Measurements from ENCODE around the gene THSD7A. TPM values are rescaled to one million over a fixed set of nuclear protein-coding genes. Genes with fewer than 3 reads are reported as not detected.

THSD7A gene
- total RNA-seq, 1 experiment from 2014 or later: 0.64 TPM

DNA sequence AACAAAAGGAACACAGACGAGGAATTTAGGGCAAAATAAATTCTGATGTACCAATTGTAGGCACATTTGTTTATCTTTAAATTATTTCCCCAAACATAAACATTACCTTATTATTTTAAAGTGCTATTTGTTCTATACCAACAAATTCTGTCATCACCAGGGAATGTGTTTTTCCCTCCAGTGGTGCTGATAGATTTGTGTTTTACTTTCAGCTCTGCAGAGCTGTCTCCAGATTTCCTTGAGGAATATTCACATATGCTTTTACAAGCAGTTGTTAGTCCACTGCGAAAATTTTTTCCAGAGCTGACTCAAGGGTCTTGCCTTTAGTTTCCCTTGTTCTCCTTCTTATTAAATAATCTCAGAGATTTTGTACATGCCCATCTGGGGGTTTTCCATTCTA, 495.6 kb downstream of the THSD7A start:
- intact Hi-C loops (cut with micrococcal nuclease; ENCODE audit: unreplicated experiment): no loop called here
- POLR2A ChIA-PET (ENCODE audit: low non-redundant PET): no interaction called here
- BruUV-seq (replicated peaks): no TSS peak

DNA sequence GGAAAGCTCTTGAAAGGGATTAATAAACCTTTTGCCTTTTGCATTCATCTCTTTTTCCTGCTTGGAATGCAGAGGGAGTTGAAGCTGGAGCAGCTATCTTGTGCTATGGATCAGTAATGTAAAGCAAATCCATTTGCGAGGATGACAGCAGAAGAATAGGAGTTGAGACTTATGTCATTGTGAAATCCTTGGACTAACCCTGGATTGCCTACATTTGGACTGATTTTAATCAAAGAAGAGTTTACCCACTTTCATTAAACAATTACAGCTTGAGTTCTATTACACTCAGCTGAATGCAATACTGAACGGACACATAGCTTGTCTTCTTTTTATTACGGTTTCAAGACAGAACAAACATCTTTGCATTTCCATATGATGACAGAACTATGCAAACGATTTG, 496.1 kb downstream of the THSD7A start:
- no peaks in the 10 kb centered on the region for H3K9me3 ChIP-seq (ENCODE audit: low read depth, low read length, poor library complexity, severe bottlenecking)
- H3K4me1 ChIP-seq (ENCODE audit: insufficient read depth, low read length, poor library complexity, severe bottlenecking): no peaks in the 10 kb centered on the region
- no peaks in the 10 kb centered on the region for H3K27me3 ChIP-seq (replicated peaks; ENCODE audit: insufficient read depth, low read depth, low read length, poor library complexity)
- no peak for TF ChIP-seq CTCF (conservative IDR thresholded peaks at IDR 0.05; ENCODE audit: low read depth, low read length)
- TF ChIP-seq EZH2 (IDR thresholded peaks at IDR 0.05; ENCODE audit: borderline replicate concordance, low read depth, low read length, poor library complexity, severe bottlenecking): no peak
- no peak for DNase-seq (ENCODE audit: low spot score)
- no TSS peak for BruUV-seq (replicated peaks)
- H3K4me3 ChIP-seq (ENCODE audit: low read depth, low read length, poor library complexity, severe bottlenecking): no peak overlapping the region
- intact Hi-C loops (cut with micrococcal nuclease; ENCODE audit: unreplicated experiment): no loop called here
- ChIA-PET POLR2A (ENCODE audit: low non-redundant PET) (no interaction called here), CTCF (no interaction called here)
- H3K36me3 ChIP-seq (ENCODE audit: insufficient read depth, low read length, poor library complexity, severe bottlenecking): no peaks in the 10 kb centered on the region
- no peak overlapping the region for H3K27ac ChIP-seq (ENCODE audit: low read depth, low read length, poor library complexity, severe bottlenecking)

More for the DNA sequence above, 495.6 kb downstream of the THSD7A start:
- H3K27ac ChIP-seq (ENCODE audit: low read depth, low read length, poor library complexity, severe bottlenecking): no peak overlapping the region
- CTCF ChIA-PET: no interaction called here
- no peak for DNase-seq (ENCODE audit: low spot score)
- H3K4me1 ChIP-seq (ENCODE audit: insufficient read depth, low read length, poor library complexity, severe bottlenecking): no peaks in the 10 kb centered on the region
- no peaks in the 10 kb centered on the region for H3K9me3 ChIP-seq (ENCODE audit: low read depth, low read length, poor library complexity, severe bottlenecking)
- TF ChIP-seq CTCF (conservative IDR thresholded peaks at IDR 0.05; ENCODE audit: low read depth, low read length): no peak
- H3K4me3 ChIP-seq (ENCODE audit: low read depth, low read length, poor library complexity, severe bottlenecking): no peak overlapping the region
- H3K36me3 ChIP-seq (ENCODE audit: insufficient read depth, low read length, poor library complexity, severe bottlenecking): no peaks in the 10 kb centered on the region
- no peaks in the 10 kb centered on the region for H3K27me3 ChIP-seq (replicated peaks; ENCODE audit: insufficient read depth, low read depth, low read length, poor library complexity)

- Histone ChIP-seq H3K4me1 (ENCODE audit: insufficient read depth, low read length, poor library complexity, severe bottlenecking) (no peaks in the 10 kb centered on the region), H3K4me3 (ENCODE audit: low read depth, low read length, poor library complexity, severe bottlenecking) (no peak overlapping the region), H3K27ac (ENCODE audit: low read depth, low read length, poor library complexity, severe bottlenecking) (no peak overlapping the region), H3K27me3 (replicated peaks; ENCODE audit: insufficient read depth, low read depth, low read length, poor library complexity) (no peaks in the 10 kb centered on the region), H3K36me3 (ENCODE audit: insufficient read depth, low read length, poor library complexity, severe bottlenecking) (no peaks in the 10 kb centered on the region), H3K9me3 (ENCODE audit: low read depth, low read length, poor library complexity, severe bottlenecking) (no peaks in the 10 kb centered on the region)
- TF ChIP-seq CTCF (conservative IDR thresholded peaks at IDR 0.05; ENCODE audit: low read depth, low read length) (no peak), EZH2 (IDR thresholded peaks at IDR 0.05; ENCODE audit: borderline replicate concordance, low read depth, low read length, poor library complexity, severe bottlenecking) (no peak)
- CTCF ChIA-PET: no interaction called here
- POLR2A ChIA-PET (ENCODE audit: low non-redundant PET): no interaction called here
- no TSS peak for BruUV-seq (replicated peaks)
- intact Hi-C loops (cut with micrococcal nuclease; ENCODE audit: unreplicated experiment): no loop called here
- no peak for DNase-seq (ENCODE audit: low spot score)
Measured at GRCh38 chr7:11332865-11333228, 499.2 kb downstream of the THSD7A start.
